OCI-LY1 (cell line): Measurements from ENCODE around the gene SNAPC4.

Source experiments
- CTCF ChIP-seq: fragments of 200-600 bp; sonication (generic), shearing (Covaris generic); IDR thresholded peaks from 2 replicates; pipeline ENCODE4 v1.5.1; 2017; ENCODE audit warnings: mild to moderate bottlenecking, antibody characterized with exemption, low read length, moderate library complexity, mixed read lengths
- EZH2 ChIP-seq: fragments of 200-600 bp; sonication (generic), shearing (Covaris generic); IDR thresholded peaks from 2 replicates; pipeline ENCODE4 v1.8.0; 2017; ENCODE audit warnings: borderline replicate concordance, mixed run types, mild to moderate bottlenecking, antibody characterized with exemption, low read length, moderate library complexity, mixed read lengths

- TF ChIP-seq CTCF: no peak
- no peak for TF ChIP-seq EZH2
Measured at GRCh38 chr9:136383436-136383835, 16.5 kb downstream of the SNAPC4 start.
